H1 (cell line): ENCODE results near the gene NTN1. TPM values are rescaled to one million over a fixed set of nuclear protein-coding genes. Genes with fewer than 3 reads are reported as not detected.

Experiments
- CTCF ChIA-PET: fragments of 300-600 bp; sonication (Branson Sonifier 250); formaldehyde crosslinking; loops from one replicate; lab custom pipeline; 2021; ENCODE audit not compliant: partially characterized antibody; lab: Charles Lee
- POLR2A ChIA-PET: fragments of 300-600 bp; sonication (Branson Sonifier 250); formaldehyde crosslinking; loops from one replicate; lab custom pipeline; 2021; ENCODE audit warnings: inconsistent platforms; ENCODE audit not compliant: partially characterized antibody; lab: Charles Lee
- DNase-seq, 2 experiments: peaks; one replicate each; pipeline versions ENCODE4 v3.0.0 to v3.0.0-alpha.2; 2010 to 2022; ENCODE audit warnings: low spot score in 2 of 2, low read depth in 1 of 2, mixed read lengths in 1 of 2
- FAIRE-seq: peaks from 2 replicates; lab custom pipeline; 2011; peaks lifted over from hg19 to GRCh38; lab: Jason Lieb, UNC
- H2AFZ ChIP-seq: 2 replicates; pipeline ENCODE4 v1.8.1; 2012; ENCODE audit warnings: low read length, inconsistent platforms
- H2AK5ac ChIP-seq: 2 replicates; pipeline ENCODE4 v1.6.1; 2013; ENCODE audit warnings: low read depth, low read length
- H2BK120ac ChIP-seq: replicated peaks from 2 replicates; pipeline ENCODE3; 2013; ENCODE audit warnings: low read depth, low read length, inconsistent platforms
- H2BK12ac ChIP-seq: 2 replicates; pipeline ENCODE4 v1.6.1; 2013; ENCODE audit warnings: low read depth, low read length
- H2BK15ac ChIP-seq: 2 replicates; pipeline ENCODE4 v1.6.1; 2013; ENCODE audit warnings: low read length
- H2BK20ac ChIP-seq: 2 replicates; pipeline ENCODE4 v1.6.1; 2013; ENCODE audit warnings: low read length
- H2BK5ac ChIP-seq: 2 replicates; pipeline ENCODE4 v1.6.1; 2013; ENCODE audit warnings: low read depth, low read length
- H3K14ac ChIP-seq: 2 replicates; pipeline ENCODE4 v1.6.1; 2013; ENCODE audit warnings: inconsistent platforms; ENCODE audit not compliant: insufficient read length
- H3K18ac ChIP-seq: 2 replicates; pipeline ENCODE4 v1.6.1; 2013; ENCODE audit warnings: low read length; ENCODE audit errors: extremely low read depth
- H3K23ac ChIP-seq: 2 replicates; pipeline ENCODE4 v1.6.1; 2013; ENCODE audit warnings: inconsistent platforms; ENCODE audit not compliant: insufficient read length
- H3K23me2 ChIP-seq: 2 replicates; pipeline ENCODE4 v1.6.1; 2013; ENCODE audit warnings: low read depth, low read length
- H3K27ac ChIP-seq: 2 replicates; pipeline ENCODE4 v1.6.1; 2011; ENCODE audit warnings: low read depth, low read length, inconsistent platforms
- H3K27me3 ChIP-seq, 4 experiments: replicated peaks in 1 of 4; 1 replicate in 1 of 4; 2 replicates in 3 of 4; pipeline versions ENCODE4 v1.6.1 to v1.8.1; 2011 to 2013; ENCODE audit warnings: low read length in 3 of 4, mild to moderate bottlenecking in 3 of 4, inconsistent platforms in 2 of 4, mixed read lengths in 2 of 4, moderate library complexity in 1 of 4; ENCODE audit not compliant: control insufficient read depth in 3 of 4, insufficient read depth in 3 of 4; ENCODE audit errors: extremely low read depth in 1 of 4
- H3K36me3 ChIP-seq, 4 experiments: 2 replicates each; pipeline versions ENCODE4 v1.6.1 to v1.8.1; 2011 to 2013; ENCODE audit warnings: mild to moderate bottlenecking in 4 of 4, low read length in 3 of 4, moderate library complexity in 2 of 4, control low read depth in 1 of 4, inconsistent platforms in 1 of 4; ENCODE audit not compliant: insufficient read depth in 4 of 4, control insufficient read depth in 2 of 4
- H3K4ac ChIP-seq: replicated peaks from 2 replicates; pipeline ENCODE3; 2013; ENCODE audit warnings: low read length, low read depth, mixed read lengths, inconsistent platforms; ENCODE audit not compliant: insufficient read length
- H3K4me1 ChIP-seq, 4 experiments: replicated peaks in 1 of 4; 1 replicate in 1 of 4; 2 replicates in 3 of 4; pipeline versions ENCODE4 v1.6.1 to v1.8.1; 2011 to 2013; ENCODE audit warnings: low read length in 3 of 4, inconsistent platforms in 2 of 4, mixed read lengths in 1 of 4; ENCODE audit not compliant: insufficient read depth in 4 of 4, control insufficient read depth in 3 of 4
- H3K4me2 ChIP-seq, 2 experiments: 2 replicates each; pipeline versions ENCODE4 v1.6.1 to v1.8.1; 2011 to 2013; ENCODE audit warnings: low read depth in 2 of 2, low read length in 2 of 2, control low read depth in 1 of 2, inconsistent platforms in 1 of 2, mild to moderate bottlenecking in 1 of 2; ENCODE audit not compliant: insufficient read depth in 1 of 2
- H3K4me3 ChIP-seq, 4 experiments: fragments of 200-600, 300-600 bp in 1 of 4; sonication (generic), shearing (Covaris generic), sonication (Bioruptor Twin) in 1 of 4; 2 replicates each; pipeline versions ENCODE4 v1.5.1 to v1.8.1; 2011 to 2016; ENCODE audit warnings: low read length in 4 of 4, low read depth in 3 of 4, control low read depth in 2 of 4, inconsistent platforms in 2 of 4, mild to moderate bottlenecking in 2 of 4, mixed read lengths in 1 of 4, moderate library complexity in 1 of 4; ENCODE audit not compliant: insufficient read depth in 2 of 4; ENCODE audit errors: extremely low read depth in 1 of 4
- H3K56ac ChIP-seq: replicated peaks from 2 replicates; pipeline ENCODE3; 2013; ENCODE audit warnings: low read depth, mild to moderate bottlenecking, mixed read lengths, low read length, inconsistent platforms; ENCODE audit not compliant: insufficient read length
- H3K79me1 ChIP-seq: 2 replicates; pipeline ENCODE4 v1.6.1; 2013; ENCODE audit warnings: low read depth, low read length, control low read depth
- H3K79me2 ChIP-seq, 2 experiments: 2 replicates each; pipeline versions ENCODE4 v1.6.1 to v1.8.1; 2012 to 2013; ENCODE audit warnings: low read length in 2 of 2, mild to moderate bottlenecking in 2 of 2, inconsistent platforms in 1 of 2; ENCODE audit not compliant: insufficient read depth in 2 of 2, control insufficient read depth in 1 of 2
- H3K9ac ChIP-seq, 4 experiments: replicated peaks in 1 of 4; 1 replicate in 1 of 4; 2 replicates in 3 of 4; pipeline versions ENCODE4 v1.6.1 to v1.8.1; 2011 to 2013; ENCODE audit warnings: low read depth in 3 of 4, low read length in 3 of 4, control low read depth in 2 of 4, mild to moderate bottlenecking in 2 of 4, moderate library complexity in 2 of 4, inconsistent platforms in 1 of 4; ENCODE audit errors: extremely low read depth in 1 of 4
- H3K9me3 ChIP-seq, 2 experiments: 2 replicates each; pipeline versions ENCODE4 v1.6.1 to v1.8.1; 2012 to 2013; ENCODE audit warnings: mild to moderate bottlenecking in 2 of 2, moderate library complexity in 2 of 2, control low read depth in 1 of 2, inconsistent platforms in 1 of 2, low read depth in 1 of 2, low read length in 1 of 2, mixed read lengths in 1 of 2; ENCODE audit not compliant: insufficient read depth in 2 of 2
- H4K20me1 ChIP-seq, 2 experiments: replicated peaks in 1 of 2; 2 replicates each; pipeline versions ENCODE3 to v1.8.1; 2011 to 2013; ENCODE audit warnings: inconsistent platforms in 2 of 2, low read length in 2 of 2, mild to moderate bottlenecking in 1 of 2; ENCODE audit not compliant: insufficient read depth in 2 of 2, control insufficient read depth in 1 of 2
- H4K5ac ChIP-seq: 2 replicates; pipeline ENCODE4 v1.6.1; 2013; ENCODE audit warnings: low read length, low read depth, mixed read lengths, inconsistent platforms; ENCODE audit not compliant: insufficient read length
- H4K8ac ChIP-seq: 2 replicates; pipeline ENCODE4 v1.8.0; 2013; ENCODE audit warnings: mild to moderate bottlenecking, moderate library complexity, low read length, inconsistent platforms; ENCODE audit not compliant: insufficient read depth; ENCODE audit errors: extremely low read depth
- H4K91ac ChIP-seq: replicated peaks from 2 replicates; pipeline ENCODE3; 2013; ENCODE audit warnings: low read length, mixed read lengths, inconsistent platforms; ENCODE audit not compliant: insufficient read length
- ASH2L ChIP-seq: fragments of 200-600, 300-600 bp; sonication (generic); IDR thresholded peaks from one replicate; pipeline ENCODE4 v1.7.1; 2017; ENCODE audit warnings: low read length
- BACH1 ChIP-seq: IDR thresholded peaks from 2 replicates; pipeline ENCODE4 v1.6.1; 2012; ENCODE audit warnings: low read length, improper control_type of control experiment
- POU5F1 ChIP-seq: IDR thresholded peaks from 2 replicates; pipeline ENCODE4 v1.6.1; 2011; ENCODE audit warnings: low read depth, mild to moderate bottlenecking, low read length, moderate library complexity
- WGBS, 2 experiments: shearing (Covaris generic) in 1 of 2; methylation state at CpG; one replicate each; pipeline versions ENCODE4 v1.1.6 to v1.1.7; 2013 to 2015; ENCODE audit warnings: low lambda C conversion rate in 2 of 2, mixed read lengths in 2 of 2, inconsistent platforms in 1 of 2, low coverage in 1 of 2, missing lambda C conversion rate in 1 of 2; ENCODE audit not compliant: insufficient replicate concordance in 2 of 2, insufficient coverage in 1 of 2, insufficient read length in 1 of 2; ENCODE audit errors: extremely low coverage in 1 of 2, missing lambda C conversion rate in 1 of 2; 5-methylcytosine and 5-hydroxymethylcytosine counted together
- polyA plus RNA-seq, 7 experiments: library from polyadenylated mRNA; depleted of rRNA in 3 of 7; stranded (reverse) in 5 of 7; unstranded in 2 of 7; fragments of >200 nt in 5 of 7; fragments of 200-250 nt in 2 of 7; gene quantifications; 1 replicate in 5 of 7; 2 replicates in 1 of 7; 4 replicates in 1 of 7; pipeline versions ENCODE4 v1.2.1 to v1.2.3, GENCODE V29; 2011 to 2013; ENCODE audit warnings: missing spikeins in 2 of 7, mixed read lengths in 2 of 7
- total RNA-seq: library from RNA; stranded (reverse); fragmentation: NEBNext Ultra II Directional; extraction: Animal tissue kit (Norgen Biotek cat#: 25700); gene quantifications from 2 replicates; pipeline ENCODE4 v1.2.1, GENCODE V29; 2021

NTN1 gene
- total and polyA plus RNA-seq, 2 of the 8 experiments (the other 6 are each of a cell fraction or from before 2014, with no cell fraction given), result 2.0 to 2.3 TPM

DNA sequence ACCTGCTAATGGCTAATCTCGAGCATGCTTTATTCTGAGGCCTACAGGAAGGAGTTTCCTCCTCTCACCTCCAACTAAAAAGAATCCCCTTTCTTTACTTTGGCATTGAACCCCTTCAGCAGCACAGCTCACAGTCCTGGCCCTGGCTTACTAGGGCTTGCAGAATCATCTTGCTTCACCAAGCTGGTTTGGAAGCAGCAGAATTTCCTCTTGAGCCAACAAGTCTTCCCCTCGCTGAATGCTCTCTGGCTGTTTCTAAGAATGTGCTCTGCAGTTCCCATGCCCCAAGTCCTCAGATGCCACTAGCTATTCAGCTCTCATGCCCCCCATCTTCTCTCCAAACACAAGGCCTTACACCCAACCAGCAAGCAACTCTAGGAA, 271.2 kb downstream of the NTN1 start:
- Histone ChIP-seq H2BK20ac (no peak overlapping the region), H3K27me3 (no peaks in the 10 kb centered on the region), H3K9ac (no peak overlapping the region), H3K56ac (no peak overlapping the region), H3K4ac (no peak overlapping the region), H3K14ac (no peak overlapping the region), H3K18ac (no peak overlapping the region), H3K79me2 (no peaks in the 10 kb centered on the region), H3K4me2 (no peak overlapping the region), H4K8ac (no peak overlapping the region), H3K4me1 (no peaks in the 10 kb centered on the region), H2AK5ac (no peak overlapping the region), H2BK15ac (no peak overlapping the region), H3K23me2 (no peaks in the 10 kb centered on the region), H2BK5ac (no peak overlapping the region), H2BK12ac (no peak overlapping the region), H3K4me3 (no peak overlapping the region), H3K36me3 (no peaks in the 10 kb centered on the region), H4K20me1 (no peaks in the 10 kb centered on the region), H4K5ac (no peak overlapping the region), H4K91ac (no peak overlapping the region), H3K27ac (no peak overlapping the region), H3K79me1 (no peaks in the 10 kb centered on the region; the same call in 1 of the 2 replicates), H3K23ac (no peak overlapping the region), H2AFZ (no peak overlapping the region), H2BK120ac (no peak overlapping the region), H3K9me3 (no peaks in the 10 kb centered on the region)
- CTCF ChIA-PET, result interaction anchor here (0.6 to 3.6 kb wide), 35 partner anchors 8 to 828 kb away, joined by 3 to 30 read pairs (median 5); no protein-coding TSS in a partner anchor
- POLR2A ChIA-PET, result no interaction called here
- FAIRE-seq (no peak), DNase-seq (no peak)
- WGBS, 2 experiments, result 92% methylated on average over 2 of the region's 2 CpGs; no CpG with 5 or more reads in 1 of the 2 experiments
- TF ChIP-seq BACH1 (no peak), POU5F1 (no peak), ASH2L (no peak)
